Endothelial cell of umbilical vein (primary cell): ENCODE results near the gene PRIM1.

Experiments used
- CTCF ChIP-seq, 2 donors: IDR thresholded peaks; 1 replicate in 1 of 2; 2 replicates in 1 of 2; pipeline ENCODE4 v1.5.1; 2011; ENCODE audit warnings: low read length in 2 of 2, mild to moderate bottlenecking in 2 of 2, moderate library complexity in 2 of 2, control low read depth in 1 of 2, inconsistent platforms in 1 of 2, low read depth in 1 of 2; ENCODE audit not compliant: insufficient read depth in 1 of 2; ENCODE audit errors: extremely low read depth in 1 of 2
- EZH2 ChIP-seq: IDR thresholded peaks from 2 replicates; pipeline ENCODE4 v1.6.1; 2012; ENCODE audit warnings: borderline replicate concordance, low read depth, mild to moderate bottlenecking, moderate library complexity, low read length, inconsistent platforms; ENCODE audit not compliant: severe bottlenecking
- MAX ChIP-seq: IDR thresholded peaks from 2 replicates; pipeline ENCODE4 v1.6.1; 2011; ENCODE audit not compliant: insufficient read depth, insufficient read length
- POLR2A ChIP-seq: IDR thresholded peaks from 2 replicates; pipeline ENCODE4 v1.6.1; 2012; ENCODE audit warnings: low read depth, mild to moderate bottlenecking, control low read depth, low read length
- POLR2AphosphoS5 ChIP-seq: IDR thresholded peaks from 2 replicates; pipeline ENCODE4 v1.6.1; 2012; ENCODE audit warnings: low read depth, mild to moderate bottlenecking, control low read depth, low read length, moderate library complexity; ENCODE audit not compliant: insufficient read depth

GRCh38 chr12:56769868-56770267, 17.7 kb upstream of the PRIM1 start:
- TF ChIP-seq CTCF (IDR thresholded peaks at IDR 0.05; ENCODE audit: extremely low read depth in 1 of 2, insufficient read depth in 1 of 2, low read depth in 1 of 2, low read length in 2 of 2) (no peak), EZH2 (no peak), MAX (no peak), POLR2AphosphoS5 (no peak), POLR2A (no peak)
